Stimulated activated CD8-positive, alpha-beta memory T cell treated with anti-CD3 and anti-CD28 coated beads, Interleukin-15, amount 100 ng/mL, for 24 hours (primary cell): ENCODE results near the gene CDK8.
"Not testable (repeated sequence)": the region's sequence is repeated elsewhere in the genome, so short reads cannot be mapped to it uniquely, and the experiment has no call there.

Source experiments
- DNase-seq: peaks from one replicate; pipeline ENCODE4 v3.0.0-alpha.2; 2020; ENCODE audit warnings: low read depth

The CDK8 gene

GRCh38 chr13:26253262-26253786 lies 605 bp upstream of the CDK8 start:
- no peak for DNase-seq

- DNase-seq, result peak; percentile 13
These were observed 718 bp downstream of the CDK8 start for GRCh38 chr13:26254583-26255111.

- no peak for DNase-seq
These were observed 1.2 kb downstream of the CDK8 start for GRCh38 chr13:26255115-26255514.

- DNase-seq, result no peak
These were observed 1.9 kb downstream of the CDK8 start for GRCh38 chr13:26255691-26256277.

- DNase-seq, result no peak
These were observed 3.1 kb downstream of the CDK8 start for GRCh38 chr13:26257049-26257448.

- no peak for DNase-seq
These were observed 5.7 kb downstream of the CDK8 start for GRCh38 chr13:26259634-26260033.

GRCh38 chr13:26262156-26262555 lies 8.2 kb downstream of the CDK8 start:
- DNase-seq, result no peak

GRCh38 chr13:26266311-26266710 lies 12.4 kb downstream of the CDK8 start:
- no peak for DNase-seq

GRCh38 chr13:26270707-26271106 lies 16.8 kb downstream of the CDK8 start:
- DNase-seq, result no peak

GRCh38 chr13:26272621-26273020 lies 18.7 kb downstream of the CDK8 start:
- no peak for DNase-seq

- no peak for DNase-seq
These were observed 26.4 kb downstream of the CDK8 start for GRCh38 chr13:26280295-26280694.

- no peak for DNase-seq
These were observed 26.9 kb downstream of the CDK8 start for GRCh38 chr13:26280822-26281221.

- DNase-seq, result not testable (repeated sequence)
These were observed 32.0 kb downstream of the CDK8 start for GRCh38 chr13:26285911-26286310.

GRCh38 chr13:26288838-26289237 lies 34.9 kb downstream of the CDK8 start:
- DNase-seq, result not testable (repeated sequence)

- DNase-seq, result no peak
These were observed 41.9 kb downstream of the CDK8 start for GRCh38 chr13:26295812-26296211.

GRCh38 chr13:26299168-26299750 lies 45.3 kb downstream of the CDK8 start:
- DNase-seq, result no peak

- no peak for DNase-seq
These were observed 46.2 kb downstream of the CDK8 start for GRCh38 chr13:26300140-26300539.

- no peak for DNase-seq
These were observed 51.7 kb downstream of the CDK8 start for GRCh38 chr13:26305676-26306075.

GRCh38 chr13:26307701-26308100 lies 53.8 kb downstream of the CDK8 start:
- no peak for DNase-seq

- DNase-seq, result no peak
These were observed 54.3 kb downstream of the CDK8 start for GRCh38 chr13:26308250-26308649.

- no peak for DNase-seq
These were observed 54.9 kb downstream of the CDK8 start for GRCh38 chr13:26308836-26309235.

- DNase-seq, result no peak
These were observed 56.1 kb downstream of the CDK8 start for GRCh38 chr13:26310003-26310402.

- DNase-seq, result no peak
These were observed 56.5 kb downstream of the CDK8 start for GRCh38 chr13:26310470-26310869.

- not testable (repeated sequence) for DNase-seq
These were observed 58.1 kb downstream of the CDK8 start for GRCh38 chr13:26312019-26312418.
